ENCODE measurements around the gene ARTN. TPM values are rescaled to one million over a fixed set of nuclear protein-coding genes. Genes with fewer than 3 reads are reported as not detected.

Gene ARTN
- total RNA-seq, 1 donor, result 0.27 TPM

DNA sequence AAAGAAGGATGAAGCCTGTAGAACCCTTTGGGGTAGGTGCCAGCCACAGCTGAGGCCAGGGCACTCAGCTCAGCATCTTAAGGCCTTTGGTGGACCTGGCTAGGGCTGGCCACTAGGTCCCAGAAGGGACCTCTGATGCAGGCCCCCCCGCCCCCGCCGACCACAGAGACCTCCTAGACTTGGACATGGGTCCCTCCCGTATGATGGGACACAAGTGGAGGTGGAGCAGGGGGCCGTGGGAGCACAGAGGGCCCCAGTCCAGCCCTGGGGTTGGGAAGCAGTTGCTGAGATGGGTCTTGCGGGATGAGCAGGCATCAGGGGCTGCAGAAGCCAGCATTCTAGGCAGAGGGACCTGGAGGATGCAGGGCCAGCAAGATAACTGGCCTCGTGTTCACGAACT lies 48.6 kb downstream of the ARTN start:
- DNase-seq (ENCODE audit: low read depth in 2 of 3, low spot score in 2 of 3), result no peak

DNA sequence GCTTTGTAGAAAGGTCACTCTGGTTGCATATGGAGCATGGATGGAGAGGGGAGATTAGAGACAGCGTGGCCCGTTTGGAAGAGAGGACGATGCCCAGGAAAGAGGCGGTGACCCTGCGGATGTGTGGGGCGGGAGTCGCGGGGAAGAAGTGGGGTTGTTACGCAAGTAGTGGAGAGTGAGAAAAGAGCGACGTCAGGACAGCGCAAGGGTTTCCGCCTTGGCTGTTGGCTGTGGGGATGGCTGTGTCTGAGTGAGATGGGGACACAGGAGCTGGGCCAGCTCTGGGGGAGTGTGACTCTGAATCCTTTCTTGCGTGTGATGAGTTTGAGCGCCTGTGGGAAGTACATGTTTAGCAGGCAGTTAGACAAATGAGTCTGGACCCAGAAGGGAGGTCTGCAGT lies 49.2 kb downstream of the ARTN start:
- no peak for DNase-seq (ENCODE audit: low read depth in 2 of 3, low spot score in 2 of 3)

DNA sequence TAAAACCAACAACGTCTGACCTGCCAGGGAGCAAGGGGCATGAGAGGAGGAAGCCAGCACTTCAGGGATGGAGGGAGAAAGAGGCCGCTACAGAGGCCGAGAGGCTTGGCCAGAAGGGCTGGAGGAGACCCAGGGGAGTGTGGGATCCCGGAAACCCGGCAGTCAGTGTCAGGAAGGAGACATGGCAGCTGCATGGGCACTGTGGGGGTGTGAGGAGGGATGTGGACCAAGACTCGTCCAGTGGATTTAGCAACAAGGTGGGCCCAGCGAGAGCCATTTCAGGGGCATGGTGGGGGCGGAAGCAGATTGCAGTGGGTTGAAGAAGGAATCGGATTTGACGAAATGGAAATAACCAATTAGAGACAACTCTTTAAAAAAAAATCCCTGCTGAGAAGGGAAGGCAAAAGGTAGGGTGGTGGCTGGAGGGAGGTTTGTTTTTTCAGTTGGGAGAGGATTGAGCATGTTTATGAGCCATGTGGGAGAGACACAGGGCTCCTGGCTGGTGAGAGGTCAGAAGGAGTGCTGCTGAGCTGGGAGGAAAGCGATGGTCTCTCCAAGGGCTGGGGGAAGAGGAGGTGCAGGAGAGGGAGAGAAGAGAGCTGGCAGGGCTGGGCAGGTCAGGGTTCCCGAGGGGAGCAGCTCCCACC lies 49.8 kb downstream of the ARTN start:
- no peak for DNase-seq (ENCODE audit: low read depth in 2 of 3, low spot score in 2 of 3)

DNA sequence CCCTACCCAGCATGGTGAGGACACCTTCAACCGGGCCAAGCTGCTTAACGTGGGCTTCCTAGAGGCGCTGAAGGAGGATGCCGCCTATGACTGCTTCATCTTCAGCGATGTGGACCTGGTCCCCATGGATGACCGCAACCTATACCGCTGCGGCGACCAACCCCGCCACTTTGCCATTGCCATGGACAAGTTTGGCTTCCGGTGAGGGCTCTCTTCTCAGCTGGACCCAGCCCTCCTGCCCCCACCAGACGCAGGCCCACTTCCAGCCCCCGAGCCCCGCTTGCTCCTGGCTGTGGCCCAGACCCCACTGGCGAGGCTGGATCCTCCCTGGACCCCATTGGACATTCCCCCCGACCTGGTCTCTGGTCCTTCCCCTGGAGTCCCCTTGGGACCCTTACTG lies 51.3 kb downstream of the ARTN start:
- no peak for DNase-seq (ENCODE audit: low read depth in 2 of 3, low spot score in 2 of 3)

DNA sequence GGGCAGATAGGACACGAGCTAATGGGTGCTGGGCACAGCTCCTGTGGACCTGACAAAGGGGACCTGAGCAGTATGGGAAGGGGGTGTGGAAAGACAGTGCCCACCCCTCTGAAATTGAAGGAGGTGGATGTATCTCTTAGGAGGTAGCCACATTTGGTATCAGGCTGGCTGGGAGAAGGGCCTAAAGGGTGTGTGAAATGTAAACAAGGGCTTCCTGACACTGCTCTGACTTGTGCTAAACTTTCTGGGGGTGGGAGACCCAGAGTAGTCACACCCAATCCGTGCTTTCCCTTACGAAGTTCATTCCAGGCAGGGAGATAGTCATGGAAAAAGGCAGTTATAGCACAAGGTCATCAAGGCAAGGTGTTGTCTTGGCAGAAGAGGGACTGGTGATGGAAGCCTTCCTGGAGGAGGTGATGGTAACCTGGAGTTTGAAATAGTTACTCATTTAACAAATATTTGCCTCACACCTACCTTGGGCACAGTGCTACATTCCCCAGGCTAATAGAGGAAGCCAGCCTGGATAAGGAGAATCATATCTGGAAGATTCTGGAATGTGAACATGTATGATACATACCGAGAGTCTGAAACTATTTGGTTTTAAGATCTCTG lies 52.5 kb downstream of the ARTN start:
- no peak for DNase-seq (ENCODE audit: low read depth in 2 of 3, low spot score in 2 of 3)

DNA sequence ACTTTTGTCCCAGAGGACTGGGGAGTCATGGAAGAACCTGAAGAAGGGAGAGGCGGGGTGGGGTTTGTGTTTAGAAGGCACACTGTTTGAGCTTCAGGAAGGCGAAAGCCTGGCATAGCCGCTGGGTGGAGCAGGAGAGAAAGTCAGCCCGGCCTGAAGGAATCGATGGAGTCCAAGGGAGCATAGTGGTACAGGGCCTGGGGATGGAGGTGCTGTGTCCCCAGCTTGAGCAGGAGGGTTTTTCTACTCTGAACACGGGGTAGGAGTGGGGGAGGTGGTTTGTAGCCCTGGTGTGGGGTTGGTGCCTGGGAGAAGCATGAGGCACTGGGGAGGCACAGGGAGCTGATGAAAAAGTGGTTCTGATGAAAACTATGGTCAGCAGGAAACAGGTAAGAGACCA lies 53.1 kb downstream of the ARTN start:
- DNase-seq (ENCODE audit: low read depth in 2 of 3, low spot score in 2 of 3), result no peak

Other genes starting within 250 kb of the ARTN start
- gene ST3GAL3, start 226.3 kb upstream of the ARTN start, total RNA-seq, result 28.5 TPM
- gene IPO13, start 13.1 kb downstream of the ARTN start, total RNA-seq, result 30.4 TPM
- 32.6 TPM for gene DPH2, start 36.2 kb downstream of the ARTN start, total RNA-seq
- gene ATP6V0B, start 41.2 kb downstream of the ARTN start, total RNA-seq, result 131 TPM
- gene B4GALT2, start 45.4 kb downstream of the ARTN start, total RNA-seq, result 42.5 TPM
- gene CCDC24, start 57.8 kb downstream of the ARTN start, total RNA-seq, result 4.6 TPM
- 0.81 TPM for gene SLC6A9, start 97.7 kb downstream of the ARTN start, total RNA-seq
- gene KLF17, start 185.0 kb downstream of the ARTN start, total RNA-seq, result under 0.01 TPM
- not detected for gene KLF18, start 207.8 kb downstream of the ARTN start, total RNA-seq